Osteoblast (primary cell): ENCODE results near the gene HEPHL1. TPM values are rescaled to one million over a fixed set of nuclear protein-coding genes. Genes with fewer than 3 reads are reported as not detected.

Experiments used
- DNase-seq: peaks from one replicate; pipeline ENCODE4 v3.0.0; 2011; ENCODE audit warnings: low spot score, mixed read lengths; ENCODE audit not compliant: insufficient read length; ENCODE audit errors: missing footprints
- H2AFZ ChIP-seq: 2 replicates; pipeline ENCODE4 v1.6.0; 2011; ENCODE audit warnings: mild to moderate bottlenecking, low read length
- H3K27ac ChIP-seq: 2 replicates; pipeline ENCODE4 v1.5.1; 2011; ENCODE audit warnings: mild to moderate bottlenecking, low read depth, low read length, moderate library complexity
- H3K27me3 ChIP-seq: 2 replicates; pipeline ENCODE4 v1.6.0; 2012; ENCODE audit warnings: mild to moderate bottlenecking, control low read depth, inconsistent platforms, low read length, moderate library complexity; ENCODE audit not compliant: insufficient read depth
- H3K36me3 ChIP-seq: 2 replicates; pipeline ENCODE4 v1.5.1; 2011; ENCODE audit warnings: mild to moderate bottlenecking, low read length, control low read depth, moderate library complexity; ENCODE audit not compliant: insufficient read depth
- H3K4me1 ChIP-seq: 2 replicates; pipeline ENCODE4 v1.5.1; 2011; ENCODE audit warnings: mild to moderate bottlenecking, low read length, control low read depth, moderate library complexity; ENCODE audit not compliant: insufficient read depth
- H3K4me2 ChIP-seq: 2 replicates; pipeline ENCODE4 v1.6.0; 2011; ENCODE audit warnings: mild to moderate bottlenecking, low read length; ENCODE audit not compliant: insufficient read depth
- H3K4me3 ChIP-seq: fragments of 200-600 bp; sonication (generic); 3 replicates; pipeline ENCODE4 v1.5.1; 2012; ENCODE audit warnings: mild to moderate bottlenecking, low read length, inconsistent platforms; ENCODE audit not compliant: insufficient read depth
- H3K79me2 ChIP-seq: 2 replicates; pipeline ENCODE4 v1.6.0; 2012; ENCODE audit warnings: mild to moderate bottlenecking, low read length, control low read depth, inconsistent platforms; ENCODE audit not compliant: insufficient read depth
- H3K9me3 ChIP-seq: 2 replicates; pipeline ENCODE4 v1.5.1; 2011; ENCODE audit warnings: low read depth, low read length, control low read depth
- H4K20me1 ChIP-seq: 2 replicates; pipeline ENCODE4 v1.6.0; 2012; ENCODE audit warnings: mild to moderate bottlenecking, low read length, control low read depth; ENCODE audit not compliant: insufficient read depth
- total RNA-seq: library from RNA; depleted of rRNA; stranded (reverse); fragments of >200 nt; gene quantifications from 2 replicates; pipeline ENCODE4 v1.2.3, GENCODE V29; 2012
- TF ChIP-seq, protein P1 (sequence below): IDR thresholded peaks from 2 replicates; pipeline ENCODE4 v1.5.1; 2011; ENCODE audit warnings: mild to moderate bottlenecking, low read depth, low read length, moderate library complexity; ENCODE audit errors: extremely low read depth

The HEPHL1 gene
- total RNA-seq, 1 donor: not detected

DNA sequence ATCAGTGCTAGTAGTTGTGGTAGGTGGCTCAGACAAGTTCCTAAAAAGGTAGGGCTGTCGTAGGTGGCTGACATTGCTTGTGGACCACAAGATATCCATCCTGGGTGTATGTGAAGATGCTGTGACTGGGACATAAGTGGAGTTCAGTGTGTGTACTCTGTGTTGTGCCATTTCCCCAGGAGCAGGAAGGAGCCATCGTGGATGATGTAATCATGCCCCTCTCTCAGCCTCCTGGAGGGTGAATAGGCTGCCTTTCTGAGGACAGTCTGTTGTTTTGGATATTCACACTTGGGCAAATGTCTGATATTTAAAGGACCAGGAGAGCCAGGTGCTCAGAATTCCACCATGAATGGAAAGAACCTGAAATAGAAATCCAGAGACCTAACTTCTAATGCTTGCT lies 2.7 kb downstream of the HEPHL1 start:
- Histone ChIP-seq H3K27me3 (no peaks in the 10 kb centered on the region), H3K4me1 (no peaks in the 10 kb centered on the region), H3K79me2 (no peaks in the 10 kb centered on the region), H2AFZ (no peak overlapping the region), H3K36me3 (no peaks in the 10 kb centered on the region), H3K9me3 (no peaks in the 10 kb centered on the region), H3K4me3 (no peak overlapping the region), H3K27ac (no peak overlapping the region), H4K20me1 (no peaks in the 10 kb centered on the region), H3K4me2 (no peak overlapping the region)
- TF ChIP-seq, protein P1, sequence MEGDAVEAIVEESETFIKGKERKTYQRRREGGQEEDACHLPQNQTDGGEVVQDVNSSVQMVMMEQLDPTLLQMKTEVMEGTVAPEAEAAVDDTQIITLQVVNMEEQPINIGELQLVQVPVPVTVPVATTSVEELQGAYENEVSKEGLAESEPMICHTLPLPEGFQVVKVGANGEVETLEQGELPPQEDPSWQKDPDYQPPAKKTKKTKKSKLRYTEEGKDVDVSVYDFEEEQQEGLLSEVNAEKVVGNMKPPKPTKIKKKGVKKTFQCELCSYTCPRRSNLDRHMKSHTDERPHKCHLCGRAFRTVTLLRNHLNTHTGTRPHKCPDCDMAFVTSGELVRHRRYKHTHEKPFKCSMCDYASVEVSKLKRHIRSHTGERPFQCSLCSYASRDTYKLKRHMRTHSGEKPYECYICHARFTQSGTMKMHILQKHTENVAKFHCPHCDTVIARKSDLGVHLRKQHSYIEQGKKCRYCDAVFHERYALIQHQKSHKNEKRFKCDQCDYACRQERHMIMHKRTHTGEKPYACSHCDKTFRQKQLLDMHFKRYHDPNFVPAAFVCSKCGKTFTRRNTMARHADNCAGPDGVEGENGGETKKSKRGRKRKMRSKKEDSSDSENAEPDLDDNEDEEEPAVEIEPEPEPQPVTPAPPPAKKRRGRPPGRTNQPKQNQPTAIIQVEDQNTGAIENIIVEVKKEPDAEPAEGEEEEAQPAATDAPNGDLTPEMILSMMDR: no peak
- DNase-seq: no peak

DNA sequence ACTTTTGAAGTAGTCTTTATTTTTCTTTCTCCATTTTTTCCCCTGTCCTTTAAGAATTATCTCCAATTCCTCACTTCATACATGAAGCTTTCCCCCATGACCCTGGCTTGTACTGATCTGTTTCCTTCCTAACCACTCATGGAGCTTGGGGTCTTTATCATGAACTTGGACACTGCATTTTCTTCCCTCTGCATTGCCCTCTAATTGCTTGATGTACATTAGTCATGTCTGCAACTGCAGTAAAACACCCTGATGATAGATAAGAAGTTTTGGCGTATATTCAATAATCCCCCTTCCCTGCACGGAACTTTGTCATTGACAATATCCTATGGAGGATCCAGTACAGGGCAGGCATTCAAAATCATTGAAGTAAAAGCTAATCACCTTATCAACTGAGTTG lies 3.4 kb downstream of the HEPHL1 start:
- Histone ChIP-seq H3K27me3 (no peaks in the 10 kb centered on the region), H2AFZ (no peak overlapping the region), H3K79me2 (no peaks in the 10 kb centered on the region), H3K9me3 (no peaks in the 10 kb centered on the region), H3K4me2 (no peak overlapping the region), H3K4me1 (no peaks in the 10 kb centered on the region), H4K20me1 (no peaks in the 10 kb centered on the region), H3K36me3 (no peaks in the 10 kb centered on the region), H3K27ac (no peak overlapping the region), H3K4me3 (no peak overlapping the region)
- TF ChIP-seq, protein P1: no peak
- DNase-seq: no peak

DNA sequence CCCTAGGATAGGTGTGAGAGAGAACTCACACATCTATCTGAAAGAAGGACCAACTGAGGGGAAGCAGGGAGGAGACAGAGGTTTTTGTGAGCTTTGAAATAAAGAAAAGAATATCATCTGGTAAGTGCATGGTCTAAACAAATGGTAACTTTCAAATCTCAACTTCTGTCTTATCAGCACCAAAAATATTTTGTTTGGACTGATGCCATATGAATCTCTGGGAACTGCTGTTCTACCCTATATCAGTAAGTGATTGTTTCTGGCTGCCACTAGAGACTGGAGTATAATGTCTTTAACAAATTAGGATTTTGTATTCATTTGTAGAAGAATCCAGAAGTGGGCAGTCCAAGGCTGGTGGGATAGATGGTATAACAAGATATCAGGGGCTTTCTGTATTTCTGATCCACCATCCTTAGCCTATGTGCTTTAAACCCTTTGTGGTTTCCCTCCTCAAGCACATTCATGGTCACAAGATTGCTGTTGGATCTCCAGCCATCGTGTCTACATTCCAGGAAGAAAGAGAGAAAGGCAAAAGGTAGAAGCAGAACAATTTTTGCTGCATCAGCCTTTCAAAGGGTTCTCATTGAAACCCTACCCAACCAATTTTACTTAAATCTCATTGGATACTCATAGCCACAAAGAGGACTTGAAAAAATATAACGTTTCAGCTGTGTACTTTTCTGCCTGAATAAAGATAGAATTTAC lies 4.7 kb downstream of the HEPHL1 start:
- no peaks in the 10 kb centered on the region for H4K20me1 ChIP-seq
- no peaks in the 10 kb centered on the region for H3K27me3 ChIP-seq
- H3K36me3 ChIP-seq: no peaks in the 10 kb centered on the region
- H3K4me1 ChIP-seq: no peaks in the 10 kb centered on the region
- no peak overlapping the region for H3K27ac ChIP-seq
- H3K9me3 ChIP-seq: no peaks in the 10 kb centered on the region
- no peak overlapping the region for H3K4me3 ChIP-seq
- TF ChIP-seq, protein P1: no peak
- no peaks in the 10 kb centered on the region for H3K79me2 ChIP-seq
- no peak overlapping the region for H3K4me2 ChIP-seq
- no peak overlapping the region for H2AFZ ChIP-seq
- no peak for DNase-seq

DNA sequence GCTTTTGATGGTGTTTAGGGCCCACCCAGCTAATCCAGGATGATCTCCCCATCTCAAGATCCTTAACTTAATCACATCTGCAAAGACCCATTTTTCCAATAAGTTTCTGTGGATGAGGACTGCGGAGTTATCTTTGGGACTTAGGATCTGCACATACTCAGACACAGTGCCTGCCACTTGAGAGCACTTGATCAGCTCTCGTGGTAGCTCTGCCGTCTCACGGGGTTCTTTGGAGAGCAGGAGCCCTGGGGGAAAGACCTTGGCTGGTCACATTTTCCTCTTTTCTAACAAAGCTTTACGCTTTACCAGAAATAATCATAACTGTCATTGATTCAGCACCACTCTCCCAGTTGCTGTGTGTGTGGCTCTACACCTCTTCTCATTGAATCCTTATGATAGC lies 6.1 kb downstream of the HEPHL1 start:
- TF ChIP-seq, protein P1: no peak
- no peaks in the 10 kb centered on the region for H3K4me1 ChIP-seq

More for the DNA sequence above, 6.1 kb downstream of the HEPHL1 start:
- H3K36me3 ChIP-seq: no peaks in the 10 kb centered on the region
- H3K4me3 ChIP-seq: no peak overlapping the region
- H3K9me3 ChIP-seq: no peaks in the 10 kb centered on the region
- no peak overlapping the region for H3K4me2 ChIP-seq
- no peaks in the 10 kb centered on the region for H3K79me2 ChIP-seq
- no peak overlapping the region for H2AFZ ChIP-seq
- no peak overlapping the region for H3K27ac ChIP-seq
- DNase-seq: no peak
- no peaks in the 10 kb centered on the region for H4K20me1 ChIP-seq
- no peaks in the 10 kb centered on the region for H3K27me3 ChIP-seq
